Retinal pigment epithelial cell (primary cell): ENCODE results near the gene VMO1.

Experiments
- DNase-seq: peaks from one replicate; pipeline ENCODE4 v3.0.0-alpha.2; 2010; ENCODE audit warnings: low read depth
- H3K4me3 ChIP-seq: 2 replicates; pipeline ENCODE4 v1.5.1; 2011; ENCODE audit warnings: mild to moderate bottlenecking, low read length, control low read depth, moderate library complexity
- CTCF ChIP-seq: conservative IDR thresholded peaks from 2 replicates; pipeline ENCODE4 v1.5.1; 2011; ENCODE audit warnings: low read depth, low read length, control low read depth, inconsistent platforms

VMO1 gene

DNA sequence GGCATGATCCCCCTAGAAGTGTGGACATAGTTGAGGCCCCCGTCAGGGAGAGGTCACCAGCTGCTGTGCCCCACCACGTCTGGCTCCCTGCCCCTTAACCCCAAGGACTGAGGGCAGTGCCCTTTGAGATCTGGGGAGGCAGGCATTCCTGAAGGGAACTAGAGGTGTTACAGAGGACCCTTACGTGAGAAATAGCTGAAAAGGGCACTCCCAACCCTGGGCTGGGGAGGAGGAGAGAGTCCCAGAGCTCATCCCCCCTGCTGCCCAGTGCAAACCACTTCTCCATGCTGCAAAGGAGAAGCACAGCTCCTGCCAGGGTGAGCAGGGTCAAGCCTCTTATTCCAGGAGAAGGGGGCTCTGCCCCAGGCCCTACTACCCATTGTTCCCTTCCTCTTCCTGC, 36.7 kb upstream of the VMO1 start:
- H3K4me3 ChIP-seq: no peak overlapping the region
- TF ChIP-seq CTCF: no peak
- no peak for DNase-seq

DNA sequence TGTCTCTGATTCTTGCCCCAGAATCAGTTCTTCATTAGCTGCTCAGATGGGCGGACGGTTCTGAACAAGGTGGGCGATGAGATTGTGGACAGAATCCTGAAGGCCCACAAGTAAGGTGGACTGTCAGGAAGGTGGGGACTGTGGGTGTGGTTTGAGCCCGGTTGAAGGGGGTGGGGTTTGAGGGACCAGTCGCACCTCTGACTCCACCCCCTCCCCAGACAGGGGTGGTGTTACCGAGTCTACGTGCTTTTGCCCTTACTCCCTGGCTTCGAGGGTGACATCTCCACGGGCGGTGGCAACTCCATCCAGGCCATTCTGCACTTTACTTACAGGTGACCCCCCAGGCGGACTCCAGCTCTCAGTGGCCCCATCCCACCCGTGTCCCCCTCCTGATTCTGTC, 32.1 kb upstream of the VMO1 start:
- no peak for DNase-seq
- H3K4me3 ChIP-seq: no peak overlapping the region
- no peak for TF ChIP-seq CTCF

- no peak for TF ChIP-seq CTCF
- DNase-seq: no peak
- no peak overlapping the region for H3K4me3 ChIP-seq
Measured at GRCh38 chr17:4816826-4817225, 30.7 kb upstream of the VMO1 start.

DNA sequence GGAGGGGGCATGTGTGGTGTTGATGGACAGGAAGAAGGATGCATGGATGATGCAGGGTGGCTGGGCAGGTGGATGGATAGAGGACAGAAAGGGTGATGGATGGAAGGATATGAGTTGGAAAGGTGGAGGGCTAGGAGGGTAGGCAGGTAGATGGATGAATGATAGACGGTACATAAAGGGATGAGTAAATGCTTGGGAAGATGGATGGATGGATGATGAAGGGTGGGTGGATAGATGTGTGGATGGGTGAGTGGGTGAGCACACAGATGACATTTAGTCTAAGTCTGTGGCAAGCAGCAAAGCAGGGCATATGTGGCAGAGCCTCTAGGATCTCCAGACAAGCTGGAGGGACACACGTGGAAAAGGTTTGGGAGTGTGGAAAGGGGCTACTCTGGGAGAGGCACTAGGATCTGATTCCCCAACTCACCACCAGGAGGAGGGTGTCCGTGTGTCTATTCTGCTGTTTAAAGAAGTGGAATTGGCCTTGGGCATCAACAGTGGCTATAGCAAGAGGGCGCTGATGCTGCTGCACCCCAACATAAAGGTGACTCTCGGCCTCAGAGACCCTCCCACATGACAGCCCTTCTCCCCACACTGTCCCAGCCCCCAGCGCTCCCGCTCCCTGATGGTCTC, 29.0 kb upstream of the VMO1 start:
- TF ChIP-seq CTCF: no peak
- no peak overlapping the region for H3K4me3 ChIP-seq
- DNase-seq: no peak

DNA sequence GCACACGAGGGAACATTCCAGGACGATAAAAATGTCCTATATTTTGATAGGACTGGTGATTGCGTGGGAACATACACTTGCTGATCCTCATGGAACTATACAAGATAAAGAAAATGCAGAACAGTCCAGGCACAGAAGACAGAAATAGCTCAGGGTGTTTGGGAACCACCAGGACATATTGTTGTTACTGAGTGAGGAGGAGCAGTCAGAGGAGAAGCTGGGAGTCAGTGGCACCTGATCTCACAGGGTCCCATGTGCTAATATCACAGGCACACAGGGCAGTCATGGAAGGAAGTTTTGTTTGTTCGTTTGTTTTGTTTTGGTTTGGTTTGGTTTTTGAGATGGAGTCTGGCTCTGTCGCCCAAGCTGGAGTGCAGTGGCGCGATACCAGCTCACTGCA, 26.5 kb upstream of the VMO1 start:
- no peak overlapping the region for H3K4me3 ChIP-seq
- no peak for TF ChIP-seq CTCF
- DNase-seq: no peak

- no peak for DNase-seq
- TF ChIP-seq CTCF: no peak
Measured at GRCh38 chr17:4811471-4811870, 25.3 kb upstream of the VMO1 start.

DNA sequence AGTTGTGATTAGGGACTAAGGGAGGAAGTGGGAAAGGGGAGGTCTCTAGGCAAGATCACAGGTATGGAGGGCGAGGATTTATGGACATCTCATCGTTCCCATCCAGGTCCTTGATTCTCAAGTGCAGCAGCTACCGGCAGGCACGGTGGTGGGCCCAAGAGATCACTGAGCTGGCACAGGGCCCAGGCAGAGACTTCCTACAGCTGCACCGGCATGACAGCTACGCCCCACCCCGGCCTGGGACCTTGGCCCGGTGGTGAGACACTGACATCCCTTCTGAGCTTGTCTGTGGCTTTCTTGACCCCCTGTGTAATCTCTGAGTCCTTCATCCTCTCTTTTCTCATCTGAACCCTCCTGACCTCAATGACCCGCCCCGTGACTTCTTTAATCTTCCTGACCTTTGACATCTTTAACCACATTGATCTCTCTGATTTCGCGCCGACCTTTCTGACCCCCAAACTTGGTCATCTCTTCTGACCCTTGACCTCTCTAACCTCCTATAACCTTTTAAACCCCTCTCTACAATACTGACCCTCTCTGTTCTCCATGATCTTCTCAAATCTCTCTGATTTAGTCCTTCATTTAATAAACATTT, 24.6 kb upstream of the VMO1 start:
- no peak for DNase-seq
- no peak for TF ChIP-seq CTCF
- no peak overlapping the region for H3K4me3 ChIP-seq

More at GRCh38 chr17:4811471-4811870, 25.3 kb upstream of the VMO1 start:
- no peak overlapping the region for H3K4me3 ChIP-seq
